ENCODE data around the gene CCL2.
A peak's percentile ranks its signal among the peaks of the same experiment; 100 is the strongest.

Gene CCL2

GRCh38 chr17:34291721-34292348, 36.8 kb downstream of the CCL2 start:
- DNase-seq (ENCODE audit: low read depth), result no peak
- TF ChIP-seq CTCF (conservative IDR thresholded peaks at IDR 0.05; ENCODE audit: control insufficient read depth, insufficient read depth, low read depth, low read length), result no peak
- no peak overlapping the region for H3K4me3 ChIP-seq (ENCODE audit: control insufficient read depth, low read depth, low read length)

- DNase-seq (ENCODE audit: low read depth), result no peak
- no peak overlapping the region for H3K4me3 ChIP-seq (ENCODE audit: control insufficient read depth, low read depth, low read length)
- TF ChIP-seq CTCF (conservative IDR thresholded peaks at IDR 0.05; ENCODE audit: control insufficient read depth, insufficient read depth, low read depth, low read length), result no peak
These were observed 43.9 kb downstream of the CCL2 start for GRCh38 chr17:34299027-34299426.

GRCh38 chr17:34299956-34300577, 45.0 kb downstream of the CCL2 start:
- no peak for TF ChIP-seq CTCF (conservative IDR thresholded peaks at IDR 0.05; ENCODE audit: control insufficient read depth, insufficient read depth, low read depth, low read length)
- DNase-seq (ENCODE audit: low read depth), result peak; percentile 69
- H3K4me3 ChIP-seq (ENCODE audit: control insufficient read depth, low read depth, low read length), result no peak overlapping the region

- H3K4me3 ChIP-seq (ENCODE audit: control insufficient read depth, low read depth, low read length), result no peak overlapping the region
- DNase-seq (ENCODE audit: low read depth), result peak; percentile 80
- no peak for TF ChIP-seq CTCF (conservative IDR thresholded peaks at IDR 0.05; ENCODE audit: control insufficient read depth, insufficient read depth, low read depth, low read length)
These were observed 45.7 kb downstream of the CCL2 start for GRCh38 chr17:34300652-34301370.

GRCh38 chr17:34301986-34302385, 46.9 kb downstream of the CCL2 start:
- no peak for DNase-seq (ENCODE audit: low read depth)
- no peak overlapping the region for H3K4me3 ChIP-seq (ENCODE audit: control insufficient read depth, low read depth, low read length)
- TF ChIP-seq CTCF (conservative IDR thresholded peaks at IDR 0.05; ENCODE audit: control insufficient read depth, insufficient read depth, low read depth, low read length), result no peak

- no peak overlapping the region for H3K4me3 ChIP-seq (ENCODE audit: control insufficient read depth, low read depth, low read length)
- no peak for TF ChIP-seq CTCF (conservative IDR thresholded peaks at IDR 0.05; ENCODE audit: control insufficient read depth, insufficient read depth, low read depth, low read length)
These were observed 47.6 kb downstream of the CCL2 start for GRCh38 chr17:34302636-34303035.

More at GRCh38 chr17:34302636-34303035, 47.6 kb downstream of the CCL2 start:
- no peak for DNase-seq (ENCODE audit: low read depth)

Measured in fibroblast of mammary gland (primary cell).